Effector CD4-positive, alpha-beta T cell (primary cell): ENCODE results near the gene TRAPPC10.
"Not testable (repeated sequence)": the region's sequence is repeated elsewhere in the genome, so short reads cannot be mapped to it uniquely, and the experiment has no call there.

Source experiments
- DNase-seq: peaks from one replicate; pipeline ENCODE4 v3.0.0-alpha.2; 2020

The TRAPPC10 gene

GRCh38 chr21:44153214-44153888 is 141.2 kb downstream of the TRAPPC10 start:
- DNase-seq, result not testable (repeated sequence)

- DNase-seq, result peak; percentile 6
These were observed 141.8 kb downstream of the TRAPPC10 start for GRCh38 chr21:44153889-44154228.

DNA sequence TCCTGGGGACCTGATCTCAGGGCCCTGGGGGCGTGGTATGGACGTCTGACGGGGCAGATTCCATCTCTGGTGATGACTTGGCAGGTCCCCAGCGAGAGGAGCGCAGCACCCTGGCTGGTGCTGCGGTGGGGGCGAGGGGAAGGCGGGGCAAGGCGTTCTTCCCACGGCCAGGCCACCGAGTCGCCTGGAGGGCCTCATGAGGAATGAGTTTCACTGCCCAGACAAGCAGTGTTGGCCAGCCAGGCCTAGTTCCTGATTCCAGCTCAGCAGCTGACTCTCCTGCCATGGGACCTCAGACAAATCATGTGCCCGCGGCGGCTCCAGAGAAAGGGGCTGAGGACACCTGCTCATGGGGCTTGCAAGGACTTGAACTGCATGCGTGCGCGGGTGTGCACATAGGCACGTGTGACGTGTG is 142.7 kb downstream of the TRAPPC10 start:
- not testable (repeated sequence) for DNase-seq

- not testable (repeated sequence) for DNase-seq
These were observed 143.3 kb downstream of the TRAPPC10 start for GRCh38 chr21:44155231-44155993.

DNA sequence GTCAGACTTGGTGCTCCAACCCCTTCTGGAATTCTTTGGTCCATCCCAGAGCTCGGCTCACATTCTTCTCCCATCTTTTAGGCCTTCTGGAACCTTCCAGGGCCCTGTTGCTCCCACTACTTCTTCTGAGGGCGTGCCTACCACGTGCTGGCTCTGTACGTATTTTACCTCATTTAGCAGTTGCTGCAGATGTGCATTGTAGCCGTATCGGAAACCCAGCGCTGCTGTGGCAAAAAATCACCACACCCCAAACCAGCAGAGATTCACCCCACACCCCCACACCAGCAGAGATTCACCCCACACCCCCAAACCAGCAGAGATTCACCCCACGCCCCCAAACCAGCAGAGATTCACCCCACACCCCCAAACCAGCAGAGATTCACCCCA is 143.9 kb downstream of the TRAPPC10 start:
- DNase-seq, result not testable (repeated sequence)
